Activated T-cell treated with anti-CD3 and anti-CD28 coated beads, Interleukin-2, amount 50 U/mL, for 24 hours (primary cell): Measurements from ENCODE around the gene ASMTL.
"Not testable (repeated sequence)": the region's sequence is repeated elsewhere in the genome, so short reads cannot be mapped to it uniquely, and the experiment has no call there.

Experiments used
- DNase-seq: peaks from one replicate; pipeline ENCODE4 v3.0.0-alpha.2; 2020
- H3K27ac Mint-ChIP-seq: 2 replicates; pipeline ENCODE4 v1.8.0; 2020; ENCODE audit warnings: mild to moderate bottlenecking, mixed read lengths
- H3K27me3 Mint-ChIP-seq: 2 replicates; pipeline ENCODE4 v1.8.0; 2020; ENCODE audit warnings: mixed read lengths
- H3K36me3 Mint-ChIP-seq: 2 replicates; pipeline ENCODE4 v1.8.0; 2020; ENCODE audit warnings: low read depth, mixed read lengths
- H3K4me1 Mint-ChIP-seq: 2 replicates; pipeline ENCODE4 v1.8.0; 2020; ENCODE audit warnings: low read depth, mixed read lengths
- H3K4me3 Mint-ChIP-seq: 2 replicates; pipeline ENCODE4 v1.8.0; 2020; ENCODE audit warnings: mild to moderate bottlenecking, moderate library complexity, mixed read lengths
- H3K9me3 Mint-ChIP-seq: 2 replicates; pipeline ENCODE4 v1.8.0; 2020; ENCODE audit warnings: mixed read lengths

The ASMTL gene

GRCh38 chrX:1442016-1442665, 10.6 kb downstream of the ASMTL start:
- Mint-ChIP-seq H3K36me3 (peaks cover 89% of the 10 kb centered on the region), H3K4me3 (no peak overlapping the region), H3K27me3 (no peaks in the 10 kb centered on the region), H3K27ac (no peak overlapping the region), H3K4me1 (peaks cover 2% of the 10 kb centered on the region), H3K9me3 (peaks cover 22% of the 10 kb centered on the region)
- DNase-seq: peak; percentile 25

- Mint-ChIP-seq H3K9me3 (peaks cover 19% of the 10 kb centered on the region), H3K27ac (no peak overlapping the region), H3K4me1 (no peaks in the 10 kb centered on the region), H3K36me3 (peaks cover 87% of the 10 kb centered on the region), H3K27me3 (no peaks in the 10 kb centered on the region), H3K4me3 (no peak overlapping the region)
- peak; percentile 12 for DNase-seq
Measured at GRCh38 chrX:1440506-1440905, 12.2 kb downstream of the ASMTL start.

- Mint-ChIP-seq H3K36me3 (peaks cover 82% of the 10 kb centered on the region), H3K4me1 (no peaks in the 10 kb centered on the region), H3K27ac (no peak overlapping the region)
Measured at GRCh38 chrX:1435241-1435895, 17.3 kb downstream of the ASMTL start.

GRCh38 chrX:1434871-1435240, 17.9 kb downstream of the ASMTL start:
- peaks cover 83% of the 10 kb centered on the region for H3K36me3 Mint-ChIP-seq

More at GRCh38 chrX:1435241-1435895, 17.3 kb downstream of the ASMTL start:
- Mint-ChIP-seq H3K27me3 (no peaks in the 10 kb centered on the region), H3K9me3 (peaks cover 2% of the 10 kb centered on the region), H3K4me3 (no peak overlapping the region)
- DNase-seq: no peak

GRCh38 chrX:1433646-1434357, 18.9 kb downstream of the ASMTL start:
- Mint-ChIP-seq H3K27ac (no peak overlapping the region), H3K36me3 (peaks cover 81% of the 10 kb centered on the region), H3K9me3 (peaks cover 2% of the 10 kb centered on the region), H3K4me3 (no peak overlapping the region), H3K27me3 (no peaks in the 10 kb centered on the region), H3K4me1 (no peaks in the 10 kb centered on the region)
- DNase-seq: no peak

More at GRCh38 chrX:1434871-1435240, 17.9 kb downstream of the ASMTL start:
- H3K27ac Mint-ChIP-seq: no peak overlapping the region
- H3K4me3 Mint-ChIP-seq: no peak overlapping the region
- H3K27me3 Mint-ChIP-seq: no peaks in the 10 kb centered on the region
- no peaks in the 10 kb centered on the region for H3K4me1 Mint-ChIP-seq
- DNase-seq: no peak
- peaks cover 2% of the 10 kb centered on the region for H3K9me3 Mint-ChIP-seq

- Mint-ChIP-seq H3K36me3 (peaks cover 78% of the 10 kb centered on the region), H3K4me1 (no peaks in the 10 kb centered on the region), H3K27ac (no peak overlapping the region), H3K27me3 (no peaks in the 10 kb centered on the region), H3K4me3 (no peak overlapping the region), H3K9me3 (no peaks in the 10 kb centered on the region)
- no peak for DNase-seq
Measured at GRCh38 chrX:1430451-1430850, 22.3 kb downstream of the ASMTL start.

- Mint-ChIP-seq H3K4me1 (no peaks in the 10 kb centered on the region), H3K27me3 (no peaks in the 10 kb centered on the region), H3K4me3 (no peak overlapping the region), H3K27ac (no peak overlapping the region), H3K36me3 (peaks cover 78% of the 10 kb centered on the region), H3K9me3 (peaks cover 4% of the 10 kb centered on the region)
- peak; percentile 26 for DNase-seq
Measured at GRCh38 chrX:1427756-1428155, 25.0 kb downstream of the ASMTL start.

GRCh38 chrX:1426321-1426720, 26.4 kb downstream of the ASMTL start:
- peaks cover 15% of the 10 kb centered on the region for H3K9me3 Mint-ChIP-seq
- DNase-seq: peak; percentile 27
- H3K4me3 Mint-ChIP-seq, H3K27ac Mint-ChIP-seq, H3K4me1 Mint-ChIP-seq, H3K27me3 Mint-ChIP-seq: not testable (repeated sequence)
- peaks cover 81% of the 10 kb centered on the region for H3K36me3 Mint-ChIP-seq

- Mint-ChIP-seq H3K4me1 (no peaks in the 10 kb centered on the region), H3K36me3 (peaks cover 84% of the 10 kb centered on the region), H3K27me3 (no peaks in the 10 kb centered on the region), H3K9me3 (peaks cover 15% of the 10 kb centered on the region), H3K4me3 (no peak overlapping the region), H3K27ac (no peak overlapping the region)
- DNase-seq: no peak
Measured at GRCh38 chrX:1425381-1425780, 27.3 kb downstream of the ASMTL start.

GRCh38 chrX:1424147-1424851, 28.4 kb downstream of the ASMTL start:
- Mint-ChIP-seq H3K9me3 (peaks cover 15% of the 10 kb centered on the region), H3K27ac (no peak overlapping the region), H3K27me3 (no peaks in the 10 kb centered on the region), H3K4me1 (no peaks in the 10 kb centered on the region), H3K36me3 (peaks cover 73% of the 10 kb centered on the region), H3K4me3 (no peak overlapping the region)
- no peak for DNase-seq

- Mint-ChIP-seq H3K36me3 (peaks cover 70% of the 10 kb centered on the region), H3K4me3 (no peak overlapping the region), H3K27me3 (no peaks in the 10 kb centered on the region)
Measured at GRCh38 chrX:1423215-1423614, 29.5 kb downstream of the ASMTL start.

GRCh38 chrX:1422135-1422465, 30.6 kb downstream of the ASMTL start:
- H3K4me3 Mint-ChIP-seq: no peak overlapping the region
- peaks cover 59% of the 10 kb centered on the region for H3K36me3 Mint-ChIP-seq
- H3K9me3 Mint-ChIP-seq: peaks cover 15% of the 10 kb centered on the region
- no peak overlapping the region for H3K27ac Mint-ChIP-seq
- H3K4me1 Mint-ChIP-seq: no peaks in the 10 kb centered on the region
- no peak for DNase-seq
- no peaks in the 10 kb centered on the region for H3K27me3 Mint-ChIP-seq

More at GRCh38 chrX:1423215-1423614, 29.5 kb downstream of the ASMTL start:
- Mint-ChIP-seq H3K27ac (no peak overlapping the region), H3K9me3 (peaks cover 15% of the 10 kb centered on the region), H3K4me1 (no peaks in the 10 kb centered on the region)
- DNase-seq: peak; percentile 25

GRCh38 chrX:1421433-1422134, 31.1 kb downstream of the ASMTL start:
- peaks cover 15% of the 10 kb centered on the region for H3K9me3 Mint-ChIP-seq
- DNase-seq: peak; percentile 29
- no peak overlapping the region for H3K4me3 Mint-ChIP-seq
- H3K27ac Mint-ChIP-seq: no peak overlapping the region
- H3K4me1 Mint-ChIP-seq: no peaks in the 10 kb centered on the region
- peaks cover 53% of the 10 kb centered on the region for H3K36me3 Mint-ChIP-seq
- H3K27me3 Mint-ChIP-seq: no peaks in the 10 kb centered on the region

GRCh38 chrX:1420371-1420770, 32.3 kb downstream of the ASMTL start:
- Mint-ChIP-seq H3K4me1 (no peaks in the 10 kb centered on the region), H3K27ac (peak overlapping the region; percentile 61), H3K36me3 (peaks cover 41% of the 10 kb centered on the region), H3K27me3 (no peaks in the 10 kb centered on the region), H3K4me3 (no peak overlapping the region), H3K9me3 (peaks cover 15% of the 10 kb centered on the region)
- peak; percentile 33 for DNase-seq
